ENCODE measurements around the gene FAM50A.

GRCh38 chrX:154467556-154467955 is 23.6 kb downstream of the FAM50A start:
- TF ChIP-seq CTCF (IDR thresholded peaks at IDR 0.05) (no peak), REST (IDR thresholded peaks at IDR 0.05; ENCODE audit: low read depth, low read length) (no peak), NFIC (IDR thresholded peaks at IDR 0.05; ENCODE audit: borderline replicate concordance) (no peak), RAD21 (IDR thresholded peaks at IDR 0.05; ENCODE audit: low read length) (no peak)
